GM12878 (cell line): ENCODE data around the gene CCHCR1. TPM values are rescaled to one million over a fixed set of nuclear protein-coding genes. Genes with fewer than 3 reads are reported as not detected.
"Not testable (repeated sequence)": the region's sequence is repeated elsewhere in the genome, so short reads cannot be mapped to it uniquely, and the experiment has no call there.

Source experiments
- ATAC-seq: fragments of 200-7000 bp; cut with Tn5 transposase; 3 replicates; pipeline ENCODE4 v1.9.1; 2020; ENCODE audit warnings: mild to moderate bottlenecking, moderate library complexity
- BruUV-seq: library from RNA; stranded (reverse); fragments of 400-500 nt; replicated peaks from 2 replicates; lab custom pipeline; 2021; lab: Mats Ljungman, UMichigan
- CTCF ChIA-PET: fragments of 300-600 bp; sonication (Branson Sonifier 250); formaldehyde crosslinking; extraction: SDS; loops from one replicate; lab custom pipeline; 2021; ENCODE audit warnings: inconsistent platforms; lab: Yijun Ruan, JAX
- POLR2A ChIA-PET: fragments of 350-600 bp; formaldehyde crosslinking; extraction: SDS; loops from one replicate; lab custom pipeline; 2021; ENCODE audit warnings: inconsistent platforms; lab: Charles Lee
- RAD21 ChIA-PET: fragments of 300-600 bp; sonication (Branson Sonifier 250); formaldehyde crosslinking; loops from one replicate; lab custom pipeline; 2023; ENCODE audit warnings: antibody characterized with exemption; ENCODE audit not compliant: unreplicated experiment; lab: Charles Lee
- SMC1A ChIA-PET: fragments of 300-600 bp; sonication (Branson Sonifier 250); formaldehyde crosslinking; loops from one replicate; lab custom pipeline; 2023; ENCODE audit not compliant: unreplicated experiment, uncharacterized antibody; lab: Charles Lee
- DNase-seq: peaks from one replicate; pipeline ENCODE4 v3.0.0-alpha.2; 2011; ENCODE audit warnings: low read depth, low spot score
- FAIRE-seq: peaks from 3 replicates; lab custom pipeline; 2011; peaks lifted over from hg19 to GRCh38; lab: Jason Lieb, UNC
- H2AFZ ChIP-seq: 2 replicates; pipeline ENCODE4 v1.6.0; 2011; ENCODE audit warnings: low read depth, low read length, control low read depth; ENCODE audit not compliant: control insufficient read depth
- H3K27ac ChIP-seq: 2 replicates; pipeline ENCODE4 v1.5.1; 2011; ENCODE audit warnings: control low read depth; ENCODE audit not compliant: control insufficient read depth, insufficient read depth
- H3K27me3 ChIP-seq, 2 experiments: replicated peaks in 1 of 2; 2 replicates each; pipeline versions ENCODE4 v1.6.0 to v1.6.1; 2011; ENCODE audit warnings: low read length in 1 of 2; ENCODE audit not compliant: control insufficient read depth in 2 of 2, insufficient read depth in 2 of 2
- H3K36me3 ChIP-seq, 2 experiments: 2 replicates each; pipeline ENCODE4 v1.5.1; 2011; ENCODE audit warnings: low read length in 1 of 2; ENCODE audit not compliant: control insufficient read depth in 2 of 2, insufficient read depth in 2 of 2
- H3K4me1 ChIP-seq: 2 replicates; pipeline ENCODE4 v1.6.1; 2011; ENCODE audit warnings: mild to moderate bottlenecking, low read length, moderate library complexity, mixed read lengths; ENCODE audit not compliant: control insufficient read depth, insufficient read depth
- H3K4me2 ChIP-seq: 2 replicates; pipeline ENCODE4 v1.6.0; 2011; ENCODE audit warnings: control low read depth; ENCODE audit not compliant: control insufficient read depth, insufficient read depth
- H3K4me3 ChIP-seq: fragments of 200-600 bp; sonication (generic); 2 replicates; pipeline ENCODE4 v1.5.1; 2016
- H3K79me2 ChIP-seq: 2 replicates; pipeline ENCODE4 v1.6.0; 2011; ENCODE audit warnings: low read length; ENCODE audit not compliant: control insufficient read depth, insufficient read depth
- H3K9ac ChIP-seq: 2 replicates; pipeline ENCODE4 v1.8.0; 2011; ENCODE audit warnings: low read length, control low read depth, mixed read lengths; ENCODE audit not compliant: control insufficient read depth, insufficient read depth
- H3K9me3 ChIP-seq: replicated peaks from 3 replicates; pipeline ENCODE4 v1.5.1; 2011; ENCODE audit warnings: mild to moderate bottlenecking, low read length; ENCODE audit not compliant: control insufficient read depth, insufficient read depth
- H4K20me1 ChIP-seq: 2 replicates; pipeline ENCODE4 v1.6.0; 2011; ENCODE audit not compliant: control insufficient read depth, insufficient read depth
- ATF7 ChIP-seq: fragments of 450-650 bp; IDR thresholded peaks from 2 replicates; pipeline ENCODE4 v1.6.1; 2016; ENCODE audit warnings: low read depth, mild to moderate bottlenecking
- HCFC1 ChIP-seq: fragments of 150-350 bp; IDR thresholded peaks from 2 replicates; pipeline ENCODE4 v1.6.1; 2014; ENCODE audit warnings: low read length
- RUNX3 ChIP-seq: IDR thresholded peaks from 2 replicates; pipeline ENCODE4 v1.6.1; 2012; ENCODE audit warnings: low read length, inconsistent platforms
- TCF12 ChIP-seq: IDR thresholded peaks from 2 replicates; pipeline ENCODE4 v1.6.1; 2011; ENCODE audit warnings: low read depth, mild to moderate bottlenecking, low read length
- TCF3 ChIP-seq: IDR thresholded peaks from 2 replicates; pipeline ENCODE4 v1.6.1; 2012; ENCODE audit warnings: low read depth, mild to moderate bottlenecking, low read length, borderline replicate concordance; ENCODE audit not compliant: insufficient read depth
- WGBS: methylation state at CpG from one replicate; pipeline ENCODE4 v1.1.6; 2016; ENCODE audit warnings: low lambda C conversion rate; ENCODE audit not compliant: insufficient replicate concordance, insufficient coverage; ENCODE audit errors: missing lambda C conversion rate; 5-methylcytosine and 5-hydroxymethylcytosine counted together
- in situ Hi-C: fragments of 300-500 bp; cut with MboI; formaldehyde crosslinking; loops from 9 replicates; pipeline ENCODE4 v1.14.3; 2018; ENCODE audit warnings: mixed read lengths
- intact Hi-C: fragments of 100-400 bp; cut with micrococcal nuclease; formaldehyde crosslinking; loops from one replicate; pipeline ENCODE4 v1.14.2; 2022; ENCODE audit not compliant: unreplicated experiment
- polyA plus RNA-seq, 11 experiments: library from polyadenylated mRNA; depleted of rRNA in 4 of 11; unstranded in 6 of 11; stranded (reverse) in 5 of 11; fragments of >200 nt; fragmentation: Nextera tagmentation in 4 of 11; fragmentation: Illumina TruSeq in 1 of 11; extraction: Ambion mirVana in 4 of 11; extraction: Trizol in 1 of 11; gene quantifications; 1 replicate in 1 of 11; 2 replicates in 10 of 11; pipeline versions ENCODE4 v1.2.1 to v1.2.3, GENCODE V29; 2011 to 2016; ENCODE audit warnings: inconsistent platforms in 2 of 11, missing spikeins in 2 of 11, low read depth in 1 of 11
- total RNA-seq, 4 experiments: library from RNA; depleted of rRNA in 3 of 4; stranded (reverse); fragments of >200 nt in 3 of 4; fragmentation: Illumina TruSeq in 1 of 4; extraction: Trizol in 1 of 4; gene quantifications; 2 replicates each; pipeline versions ENCODE4 v1.2.1 to v1.2.3, GENCODE V29; 2013 to 2021
- TF ChIP-seq, protein P1 (sequence below): fragments of 450-650 bp; IDR thresholded peaks from 2 replicates; pipeline ENCODE4 v1.6.1; 2016; ENCODE audit warnings: mild to moderate bottlenecking

The CCHCR1 gene
- total and polyA plus RNA-seq, 10 of the 15 experiments (the other 5 are each of a cell fraction or from before 2014, with no cell fraction given): 1.0 to 35.2 (median 24.7) TPM

DNA sequence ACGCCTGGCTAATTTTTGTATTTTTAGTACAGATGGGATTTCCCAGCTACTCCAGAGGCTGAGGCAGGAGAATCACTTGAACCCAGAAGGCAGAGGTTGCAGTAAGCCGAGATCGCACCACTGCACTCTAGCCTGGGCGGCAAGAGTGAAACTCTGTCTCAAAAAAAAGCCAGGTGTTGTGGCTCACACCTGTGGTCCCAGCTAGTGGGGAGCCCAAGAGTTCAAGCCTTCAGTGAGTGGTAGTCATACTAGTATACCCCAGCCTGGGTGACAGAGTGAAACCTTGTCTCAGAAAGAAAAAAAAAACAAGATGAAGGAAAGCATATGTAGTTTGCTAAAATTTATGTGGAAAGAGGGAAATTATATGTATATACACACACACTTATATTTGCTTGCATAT, 32.9 kb upstream of the CCHCR1 start:
- Histone ChIP-seq H3K9ac (no peak overlapping the region), H3K27ac (no peak overlapping the region), H3K4me1 (peaks cover 21% of the 10 kb centered on the region), H4K20me1 (no peaks in the 10 kb centered on the region), H3K4me3 (no peak overlapping the region), H3K4me2 (peak overlapping the region; percentile 19; the same call in 1 of the 2 replicates), H2AFZ (no peak overlapping the region), H3K36me3 (no peaks in the 10 kb centered on the region), H3K9me3 (no peaks in the 10 kb centered on the region), H3K27me3 (no peaks in the 10 kb centered on the region), H3K79me2 (no peaks in the 10 kb centered on the region)
- ATAC-seq (peak; percentile 62), DNase-seq (no peak), FAIRE-seq (no peak)
- POLR2A ChIA-PET: interaction anchor here (0.5 to 1.0 kb wide), 3 partner anchors 17 to 52 kb away, joined by 3 to 5 read pairs (median 3); partner anchors contain the start of gene PSORS1C2
- CTCF ChIA-PET: interaction anchor here (0.6 to 14.6 kb wide), 2 partner anchors 53 to 842 kb away, joined by 3 to 326 read pairs; partner anchors contain the start of gene PSORS1C2
- RAD21 ChIA-PET: interaction anchor here (0.8 to 1.4 kb wide), 2 partner anchors 25 to 30 kb away, joined by 3 to 4 read pairs; no protein-coding TSS in a partner anchor
- SMC1A ChIA-PET: interaction anchor here (0.7 to 5.2 kb wide), 6 partner anchors 22 to 182 kb away, joined by 3 to 52 read pairs (median 4); partner anchors contain the start of genes CCHCR1, PSORS1C2 and TCF19
- in situ Hi-C loops: loop anchor here (5.0 kb wide), 1 partner anchor 53 kb away; the partner anchor contains the start of gene PSORS1C2
- WGBS: 2% methylated on average over 4 of the region's 4 CpGs
- intact Hi-C loops: no loop called here
- BruUV-seq: no TSS peak
- 0 out of 2 replicates have a peak, but pooled peaks have one; percentile 17 for TF ChIP-seq ATF7
- no peak for TF ChIP-seq HCFC1
- 0 out of 2 replicates have a peak, but pooled peaks have one; percentile 14 for TF ChIP-seq TCF12
- TF ChIP-seq, protein P1, sequence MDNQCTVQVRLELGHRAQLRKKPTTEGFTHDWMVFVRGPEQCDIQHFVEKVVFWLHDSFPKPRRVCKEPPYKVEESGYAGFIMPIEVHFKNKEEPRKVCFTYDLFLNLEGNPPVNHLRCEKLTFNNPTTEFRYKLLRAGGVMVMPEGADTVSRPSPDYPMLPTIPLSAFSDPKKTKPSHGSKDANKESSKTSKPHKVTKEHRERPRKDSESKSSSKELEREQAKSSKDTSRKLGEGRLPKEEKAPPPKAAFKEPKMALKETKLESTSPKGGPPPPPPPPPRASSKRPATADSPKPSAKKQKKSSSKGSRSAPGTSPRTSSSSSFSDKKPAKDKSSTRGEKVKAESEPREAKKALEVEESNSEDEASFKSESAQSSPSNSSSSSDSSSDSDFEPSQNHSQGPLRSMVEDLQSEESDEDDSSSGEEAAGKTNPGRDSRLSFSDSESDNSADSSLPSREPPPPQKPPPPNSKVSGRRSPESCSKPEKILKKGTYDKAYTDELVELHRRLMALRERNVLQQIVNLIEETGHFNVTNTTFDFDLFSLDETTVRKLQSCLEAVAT: no peak
- TF ChIP-seq RUNX3: peak; percentile 38
- peak; percentile 77; the same call in 1 of the 2 replicates for TF ChIP-seq TCF3

DNA sequence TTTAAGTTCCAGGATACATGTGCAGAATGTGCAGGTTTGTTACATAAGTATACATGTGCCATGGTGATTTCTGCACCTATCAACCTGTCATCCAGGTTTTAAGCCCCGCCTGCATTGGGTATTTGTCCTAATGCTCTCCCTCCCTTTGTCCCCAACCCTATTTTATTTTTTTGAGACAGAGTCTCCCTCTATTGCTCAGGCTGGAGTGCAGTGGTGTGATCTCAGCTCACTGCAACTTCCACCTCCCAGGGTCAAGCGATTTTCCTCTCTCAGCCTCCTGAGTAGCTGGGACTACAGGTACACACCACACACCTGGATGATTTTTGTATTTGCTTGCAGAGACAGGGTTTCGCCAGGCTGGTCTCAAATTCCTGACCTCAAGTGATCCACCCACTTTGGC, 31.6 kb upstream of the CCHCR1 start:
- in situ Hi-C loops, H3K9me3 ChIP-seq, H2AFZ ChIP-seq, DNase-seq, H3K4me2 ChIP-seq, H3K27me3 ChIP-seq, POLR2A ChIA-PET, H3K36me3 ChIP-seq, intact Hi-C loops, H3K9ac ChIP-seq, FAIRE-seq, ATAC-seq, H4K20me1 ChIP-seq, H3K27ac ChIP-seq, H3K79me2 ChIP-seq, H3K4me3 ChIP-seq, BruUV-seq: not testable (repeated sequence)
- ChIA-PET SMC1A (interaction anchor here (5.2 kb wide), 1 partner anchor 52 kb away, joined by 52 read pairs; the partner anchor contains the start of gene PSORS1C2), CTCF (interaction anchor here (1.0 to 14.6 kb wide), 3 partner anchors 8 to 52 kb away, joined by 3 to 326 read pairs (median 3); partner anchors contain the start of gene PSORS1C2), RAD21 (interaction anchor here (1.0 kb wide), 1 partner anchor 41 kb away, joined by 3 read pairs; no protein-coding TSS in a partner anchor)
- WGBS: 95% methylated on average over 3 of the region's 3 CpGs
- peaks cover 21% of the 10 kb centered on the region for H3K4me1 ChIP-seq
